Neural cell (in vitro differentiated cells): ENCODE measurements around the gene TIAM2. TPM values are rescaled to one million over a fixed set of nuclear protein-coding genes. Genes with fewer than 3 reads are reported as not detected.

Experiments used
- H2AFZ ChIP-seq: fragments of 200-600, 300-800 bp; sonication (generic), shearing (Covaris generic); 2 replicates; pipeline ENCODE4 v1.6.0; 2014; ENCODE audit warnings: low read depth, mild to moderate bottlenecking, antibody characterized with exemption, low read length, moderate library complexity
- H3F3A ChIP-seq: fragments of 200-600 bp; shearing (Covaris generic); 2 replicates; pipeline ENCODE4 v1.6.1; 2016; ENCODE audit warnings: mild to moderate bottlenecking, moderate library complexity, mixed read lengths, antibody characterized with exemption, low read length; ENCODE audit not compliant: insufficient read depth, poor library complexity, severe bottlenecking
- H3K27ac ChIP-seq: fragments of 200-600, 300-800 bp; sonication (generic), shearing (Covaris generic); 2 replicates; pipeline ENCODE4 v1.5.1; 2014; ENCODE audit warnings: mild to moderate bottlenecking, low read length, moderate library complexity
- H3K27me3 ChIP-seq: fragments of 300-800, 200-600 bp; sonication (generic), shearing (Covaris generic); 2 replicates; pipeline ENCODE4 v1.6.0; 2014; ENCODE audit warnings: mild to moderate bottlenecking, low read depth, low read length, moderate library complexity; ENCODE audit not compliant: insufficient read depth
- H3K36me3 ChIP-seq: fragments of 300-800, 200-600 bp; sonication (generic), shearing (Covaris generic); 2 replicates; pipeline ENCODE4 v1.5.1; 2014; ENCODE audit warnings: mild to moderate bottlenecking, antibody characterized with exemption, low read length, moderate library complexity; ENCODE audit not compliant: insufficient read depth
- H3K4me2 ChIP-seq: fragments of 300-800, 200-600 bp; sonication (generic), shearing (Covaris generic); 2 replicates; pipeline ENCODE4 v1.6.0; 2014; ENCODE audit warnings: mild to moderate bottlenecking, low read length
- H3K4me3 ChIP-seq: fragments of 300-800, 200-600 bp; sonication (generic), shearing (Covaris generic); 2 replicates; pipeline ENCODE4 v1.5.1; 2014; ENCODE audit warnings: mild to moderate bottlenecking, low read length, moderate library complexity
- H3K79me2 ChIP-seq: fragments of 200-600 bp; shearing (Covaris generic); replicated peaks from 2 replicates; pipeline ENCODE4 v1.6.0; 2014; ENCODE audit warnings: mild to moderate bottlenecking, low read length, moderate library complexity; ENCODE audit not compliant: insufficient read depth
- H3K9ac ChIP-seq: fragments of 300-800, 200-600 bp; sonication (generic), shearing (Covaris generic); 2 replicates; pipeline ENCODE4 v1.6.1; 2016; ENCODE audit warnings: mild to moderate bottlenecking, low read length, mixed read lengths
- H3K9me2 ChIP-seq: fragments of 200-600 bp; shearing (Covaris generic); 2 replicates; pipeline ENCODE4 v1.6.1; 2016; ENCODE audit warnings: mild to moderate bottlenecking, low read length, mixed read lengths; ENCODE audit not compliant: insufficient read depth
- H3K9me3 ChIP-seq: fragments of 200-600, 300-800 bp; sonication (generic), shearing (Covaris generic); 2 replicates; pipeline ENCODE4 v1.6.1; 2016; ENCODE audit warnings: mild to moderate bottlenecking, mixed run types, low read length, moderate library complexity, mixed read lengths
- H4K20me1 ChIP-seq: fragments of 200-600 bp; shearing (Covaris generic); 2 replicates; pipeline ENCODE4 v1.6.1; 2016; ENCODE audit warnings: mild to moderate bottlenecking, mixed run types; ENCODE audit not compliant: insufficient read depth
- CTCF ChIP-seq: fragments of 450-650 bp; IDR thresholded peaks from 2 replicates; pipeline ENCODE4 v1.5.1; 2014; ENCODE audit warnings: antibody characterized with exemption, mild to moderate bottlenecking, moderate library complexity; ENCODE audit not compliant: poor library complexity, severe bottlenecking
- EP300 ChIP-seq: fragments of 450-650 bp; conservative IDR thresholded peaks from 2 replicates; pipeline ENCODE4 v1.6.1; 2014; ENCODE audit warnings: antibody characterized with exemption, mild to moderate bottlenecking, moderate library complexity; ENCODE audit not compliant: poor library complexity, severe bottlenecking
- EZH2 ChIP-seq: fragments of 200-600, 300-800 bp; shearing (Covaris generic), sonication (generic); IDR thresholded peaks from 2 replicates; pipeline ENCODE4 v1.6.1; 2014; ENCODE audit warnings: antibody characterized with exemption, low read length, borderline replicate concordance, mild to moderate bottlenecking; ENCODE audit not compliant: insufficient read depth, poor library complexity, severe bottlenecking
- POLR2AphosphoS5 ChIP-seq: IDR thresholded peaks from 2 replicates; pipeline ENCODE4 v1.6.1; 2012
- RAD21 ChIP-seq: fragments of 450-650 bp; conservative IDR thresholded peaks from 2 replicates; pipeline ENCODE4 v1.6.1; 2014; ENCODE audit warnings: antibody characterized with exemption, mild to moderate bottlenecking, moderate library complexity
- REST ChIP-seq: IDR thresholded peaks from 2 replicates; pipeline ENCODE4 v1.6.1; 2012; ENCODE audit warnings: borderline replicate concordance
- SMC3 ChIP-seq: fragments of 450-650 bp; conservative IDR thresholded peaks from 2 replicates; pipeline ENCODE4 v1.6.1; 2014; ENCODE audit warnings: antibody characterized with exemption, mild to moderate bottlenecking, moderate library complexity; ENCODE audit not compliant: poor library complexity
- TAF1 ChIP-seq: IDR thresholded peaks from 2 replicates; pipeline ENCODE4 v1.6.1; 2012; ENCODE audit warnings: low read depth
- polyA plus RNA-seq: library from polyadenylated mRNA; depleted of rRNA; stranded (reverse); fragments of >200 nt; gene quantifications from 2 replicates; pipeline ENCODE4 v1.2.3, GENCODE V29; 2014

Gene TIAM2
- polyA plus RNA-seq, 1 donor from 2014 or later: 73.3 TPM

- no peak overlapping the region for H2AFZ ChIP-seq
- H3K27ac ChIP-seq: no peak overlapping the region
- H3K4me3 ChIP-seq: no peak overlapping the region
- H3K9ac ChIP-seq: no peak overlapping the region
- H4K20me1 ChIP-seq: no peaks in the 10 kb centered on the region
- no peaks in the 10 kb centered on the region for H3K9me2 ChIP-seq
- H3F3A ChIP-seq: no peaks in the 10 kb centered on the region
- H3K36me3 ChIP-seq: no peaks in the 10 kb centered on the region
- H3K4me2 ChIP-seq: no peak overlapping the region
- no peaks in the 10 kb centered on the region for H3K9me3 ChIP-seq
- no peaks in the 10 kb centered on the region for H3K79me2 ChIP-seq
- no peak for TF ChIP-seq SMC3
- TF ChIP-seq CTCF: no peak
- TF ChIP-seq EP300: no peak
- no peak for TF ChIP-seq TAF1
- TF ChIP-seq EZH2: no peak
- no peak for TF ChIP-seq POLR2AphosphoS5
- no peak for TF ChIP-seq REST
- TF ChIP-seq RAD21: no peak
- no peaks in the 10 kb centered on the region for H3K27me3 ChIP-seq
Measured at GRCh38 chr6:155069543-155069942, 74.4 kb downstream of the TIAM2 start.

GRCh38 chr6:155075930-155076695 lies 81.0 kb downstream of the TIAM2 start:
- Histone ChIP-seq H3K4me2 (no peak overlapping the region), H3K27me3 (no peaks in the 10 kb centered on the region), H3F3A (no peaks in the 10 kb centered on the region), H3K79me2 (no peaks in the 10 kb centered on the region), H3K9ac (no peak overlapping the region), H3K9me2 (no peaks in the 10 kb centered on the region), H3K36me3 (no peaks in the 10 kb centered on the region), H3K27ac (no peak overlapping the region), H2AFZ (no peak overlapping the region), H4K20me1 (no peaks in the 10 kb centered on the region), H3K4me3 (no peak overlapping the region), H3K9me3 (no peaks in the 10 kb centered on the region)
- TF ChIP-seq SMC3: no peak
- no peak for TF ChIP-seq RAD21
- TF ChIP-seq EP300: no peak
- TF ChIP-seq EZH2: no peak
- TF ChIP-seq POLR2AphosphoS5: no peak
- no peak for TF ChIP-seq REST
- TF ChIP-seq CTCF: no peak
- TF ChIP-seq TAF1: no peak
